Stimulated activated CD8-positive, alpha-beta memory T cell treated with anti-CD3 and anti-CD28 coated beads, Interleukin-4, amount 100 ng/mL, for 48 hours (primary cell): ENCODE measurements around the gene TET2.

Experiments used
- DNase-seq: peaks from one replicate; pipeline ENCODE4 v3.0.0-alpha.2; 2020

Gene TET2

DNA sequence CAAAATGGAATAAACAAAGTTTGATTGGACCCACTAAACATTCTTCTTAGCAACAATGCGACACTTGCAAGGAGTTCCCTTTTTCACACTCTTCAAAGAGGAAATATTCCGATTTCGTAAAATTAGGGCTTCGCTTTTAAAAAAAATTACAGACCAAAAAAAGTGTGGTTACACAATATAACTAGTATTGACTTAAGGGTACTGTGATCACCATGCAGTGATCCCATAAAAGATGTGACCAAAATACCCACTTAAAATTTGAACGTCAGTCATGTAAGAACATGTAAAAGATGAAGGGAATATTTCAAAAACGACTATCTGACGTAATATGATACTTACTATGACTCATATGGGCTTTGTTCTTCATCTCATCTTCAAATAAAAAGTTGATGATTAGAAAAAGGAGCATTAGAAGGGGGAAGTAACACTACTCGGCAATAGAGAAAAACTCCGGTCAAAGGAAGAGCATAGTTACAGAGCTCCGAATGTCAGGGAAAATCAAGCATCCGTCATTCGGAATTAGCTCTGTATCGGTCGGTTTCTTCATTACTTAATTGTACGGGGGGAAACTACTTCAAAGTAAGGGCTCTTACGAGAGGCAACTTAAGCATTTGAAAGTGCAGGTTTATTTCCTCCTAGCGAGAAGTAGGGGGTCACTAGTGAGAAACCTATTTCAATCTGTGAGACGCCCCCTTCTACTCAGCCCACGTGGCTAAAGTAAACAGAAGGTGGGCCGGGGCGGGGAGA lies 1.3 kb upstream of the TET2 start:
- DNase-seq, result no peak

GRCh38 chr4:105145903-105146275 lies 787 bp upstream of the TET2 start:
- DNase-seq, result peak; percentile 55

DNA sequence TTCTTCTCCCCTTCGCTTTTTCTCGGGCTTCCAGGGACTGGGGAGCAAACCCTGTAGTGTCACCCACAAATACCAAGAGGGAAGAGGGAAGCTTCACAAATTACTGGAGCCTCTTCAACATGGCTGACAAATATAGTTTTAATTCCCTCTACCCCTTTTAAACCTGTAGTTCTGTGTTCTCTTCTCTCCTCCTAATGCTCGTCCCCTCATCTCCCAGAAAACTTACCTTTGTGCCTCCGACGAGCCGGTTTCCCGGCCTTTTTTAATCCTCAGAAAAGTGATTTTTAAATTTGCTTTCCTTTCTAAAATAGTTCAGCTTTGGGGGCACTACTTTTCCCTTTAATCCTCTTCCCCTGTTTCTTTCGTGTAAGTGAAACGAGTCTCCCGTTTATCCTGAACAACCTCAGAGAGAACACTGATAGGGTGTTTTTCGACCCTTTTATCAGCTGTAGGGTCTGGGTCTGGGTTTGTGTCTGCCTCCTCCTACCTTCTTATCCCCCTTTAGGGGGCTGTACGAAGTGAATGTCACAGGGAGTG lies 408 bp downstream of the TET2 start:
- no peak for DNase-seq

GRCh38 chr4:105147553-105148161 lies 981 bp downstream of the TET2 start:
- peak; percentile 45 for DNase-seq

DNA sequence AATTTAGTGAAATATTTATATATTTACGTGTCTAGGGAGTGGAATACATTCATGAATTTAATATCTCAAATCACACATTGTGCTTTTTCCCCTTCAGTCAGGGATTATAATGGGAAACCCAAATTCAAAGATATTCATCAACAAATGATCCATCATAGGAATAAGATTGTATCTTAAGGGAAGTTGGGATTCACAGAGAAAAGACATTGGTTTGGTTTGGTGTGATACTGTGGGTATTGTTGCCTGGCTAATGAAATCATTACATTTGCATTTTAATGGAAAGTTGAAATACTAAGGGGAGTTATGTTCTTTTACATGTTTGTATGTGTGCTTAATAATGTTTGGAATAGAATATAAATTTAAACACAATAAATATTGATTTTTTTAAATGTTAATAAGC lies 1.7 kb downstream of the TET2 start:
- DNase-seq, result no peak

DNA sequence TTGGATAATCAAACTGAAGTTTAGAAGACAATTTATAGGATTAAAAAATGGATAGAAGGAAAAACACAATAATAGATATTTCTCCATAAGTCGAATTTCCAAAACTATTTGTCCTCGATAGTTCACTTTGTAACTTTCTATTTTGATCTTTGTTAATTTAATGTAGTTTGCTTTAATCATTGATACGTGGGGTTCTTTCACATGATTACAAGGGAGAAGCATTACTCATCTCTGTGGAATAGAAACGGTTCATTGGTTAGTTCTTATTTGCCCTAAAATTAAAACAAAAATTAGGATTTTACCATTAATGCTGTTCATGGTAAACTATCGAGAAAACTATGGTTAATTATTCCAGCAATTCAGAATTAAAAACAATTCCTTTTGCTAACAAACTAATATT lies 2.1 kb downstream of the TET2 start:
- no peak for DNase-seq

DNA sequence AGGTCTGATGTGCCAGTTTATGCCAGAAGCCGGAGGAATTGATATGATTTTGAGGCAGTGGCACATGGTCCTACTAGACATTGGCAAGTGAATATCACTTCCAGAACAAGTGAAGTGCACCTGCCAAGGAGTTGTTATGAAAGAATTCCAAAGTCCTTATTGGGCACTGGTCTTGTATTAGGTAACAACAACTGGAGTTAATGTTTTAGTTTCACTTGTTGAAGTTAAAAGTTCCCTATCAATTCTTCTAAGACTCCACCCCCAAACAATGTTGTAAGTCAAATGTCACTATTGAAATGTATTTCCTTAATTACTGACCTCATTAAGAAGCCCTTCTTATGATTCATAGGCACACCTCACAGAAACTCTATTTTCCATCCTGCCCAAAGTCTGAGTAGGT lies 3.1 kb downstream of the TET2 start:
- no peak for DNase-seq

- DNase-seq, result no peak
Measured at GRCh38 chr4:105150503-105150902, 3.8 kb downstream of the TET2 start.

- DNase-seq, result no peak
Measured at GRCh38 chr4:105153749-105154148, 7.1 kb downstream of the TET2 start.

GRCh38 chr4:105154576-105154975 lies 7.9 kb downstream of the TET2 start:
- DNase-seq, result no peak

- no peak for DNase-seq
Measured at GRCh38 chr4:105155426-105155825, 8.8 kb downstream of the TET2 start.

DNA sequence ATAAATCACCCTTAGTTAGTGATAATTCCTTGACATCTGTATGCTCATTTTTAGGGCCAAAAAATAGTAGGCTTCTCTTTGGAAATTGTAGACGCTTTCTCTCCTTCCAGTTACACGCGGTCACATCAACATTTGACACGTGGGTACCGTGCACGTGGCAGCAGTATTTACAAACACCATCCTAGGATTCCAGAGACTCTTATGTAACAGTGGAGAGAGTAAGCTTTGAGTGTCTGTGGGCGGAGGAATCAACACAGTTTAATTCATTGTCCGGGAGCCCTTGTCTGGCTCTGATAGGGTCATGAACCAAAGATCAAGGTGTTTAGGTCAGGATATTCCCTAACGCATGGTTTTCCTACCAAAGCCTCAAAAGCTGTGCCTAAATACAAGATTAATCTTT lies 12.2 kb downstream of the TET2 start:
- no peak for DNase-seq

- no peak for DNase-seq
Measured at GRCh38 chr4:105162123-105162796, 15.6 kb downstream of the TET2 start.

GRCh38 chr4:105164548-105164947 lies 17.9 kb downstream of the TET2 start:
- DNase-seq, result no peak

- DNase-seq, result no peak
Measured at GRCh38 chr4:105166066-105166465, 19.4 kb downstream of the TET2 start.

DNA sequence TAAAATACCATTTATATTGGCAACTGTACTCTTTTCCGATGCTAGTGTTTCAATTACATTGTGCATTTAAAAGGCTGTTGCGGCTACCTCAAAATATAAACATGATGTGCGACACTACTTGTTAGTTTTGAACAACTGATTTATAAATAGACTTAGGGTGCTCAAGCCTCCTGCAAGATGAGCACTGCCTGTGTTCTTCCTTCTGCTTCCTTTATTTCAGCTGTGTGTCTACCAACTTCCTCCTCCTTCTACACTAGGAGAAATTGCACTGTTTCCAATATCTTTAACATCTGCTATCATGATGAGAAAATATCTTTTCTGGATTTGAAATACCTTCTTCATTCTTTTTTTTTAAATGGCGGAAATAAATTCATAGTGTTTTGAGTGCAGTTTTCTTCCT lies 24.0 kb downstream of the TET2 start:
- DNase-seq, result no peak

GRCh38 chr4:105171912-105172311 lies 25.2 kb downstream of the TET2 start:
- DNase-seq, result no peak

DNA sequence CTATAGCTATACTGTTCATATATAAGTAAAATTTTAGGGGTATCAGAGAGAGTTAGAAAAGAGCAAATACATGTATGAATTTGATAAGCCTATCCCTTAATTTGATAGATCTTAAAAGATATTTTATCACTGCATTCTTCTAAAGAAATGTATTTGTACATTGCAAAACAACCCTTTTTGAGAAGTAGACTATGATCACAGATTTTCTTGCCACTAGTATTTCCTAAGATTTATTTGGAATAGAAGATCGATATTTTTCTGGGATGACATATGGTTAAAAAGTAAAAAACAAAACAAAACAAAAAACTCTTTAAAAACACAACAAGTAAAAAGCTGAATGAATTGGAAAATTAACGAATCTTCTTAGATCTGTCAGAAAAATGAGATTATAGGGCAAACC lies 27.4 kb downstream of the TET2 start:
- no peak for DNase-seq

- no peak for DNase-seq
Measured at GRCh38 chr4:105179539-105180401, 33.1 kb downstream of the TET2 start.

- no peak for DNase-seq
Measured at GRCh38 chr4:105181259-105181658, 34.6 kb downstream of the TET2 start.

DNA sequence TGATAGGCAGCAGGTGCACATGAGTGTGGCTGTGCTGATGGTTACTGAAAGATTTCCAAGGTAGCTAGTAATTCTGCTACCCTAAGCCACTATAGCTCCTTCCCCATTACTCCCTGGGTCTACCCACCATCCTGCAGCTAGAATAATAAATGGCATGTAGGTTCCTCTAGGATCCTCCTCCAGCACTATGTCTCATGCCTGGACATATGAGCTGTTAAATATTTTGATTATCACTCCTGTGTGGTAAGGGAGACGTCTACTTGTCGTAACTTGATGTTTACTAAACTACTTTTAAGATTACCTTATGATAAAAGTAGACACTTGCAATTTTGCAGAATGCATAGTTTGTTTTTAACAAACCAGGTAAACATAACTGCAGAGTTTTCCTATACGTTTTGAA lies 35.5 kb downstream of the TET2 start:
- DNase-seq, result no peak

GRCh38 chr4:105184316-105184980 lies 37.8 kb downstream of the TET2 start:
- DNase-seq, result no peak
